ENCODE results near the gene EFCAB10. TPM values are rescaled to one million over a fixed set of nuclear protein-coding genes. Genes with fewer than 3 reads are reported as not detected.

Gene EFCAB10
- total and polyA plus RNA-seq, 2 of the 13 experiments (the other 11 are each of a cell fraction or from before 2014, with no cell fraction given): 0.40 TPM; not detected in 1

DNA sequence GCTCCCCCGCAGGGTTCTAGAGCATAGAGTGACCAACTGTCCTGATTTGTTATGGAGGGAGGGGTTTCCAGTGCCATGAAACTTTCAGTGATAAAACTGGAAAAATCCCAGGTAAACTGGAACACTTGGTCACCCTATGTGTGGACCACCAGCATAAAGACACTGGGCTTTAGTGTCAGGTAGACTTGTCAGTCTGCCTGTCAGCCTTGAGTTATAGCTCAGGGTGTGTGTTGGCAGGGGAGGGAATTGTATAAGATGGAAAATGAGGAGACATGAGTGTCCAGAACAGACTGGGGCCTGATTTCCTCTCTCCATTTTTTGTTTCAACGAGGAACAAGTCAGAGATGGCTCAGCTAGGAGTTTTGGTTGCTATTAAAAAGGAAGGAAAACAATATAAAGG lies 10.2 kb upstream of the EFCAB10 start:
- CTCF ChIA-PET (ENCODE audit: low intra/inter-chr PET ratio, low total read pairs): no interaction called here
- Histone ChIP-seq H3K79me2 (ENCODE audit: insufficient read depth, low read length) (no peaks in the 10 kb centered on the region), H3K4me3 (replicated peaks in 1 of 3; ENCODE audit: insufficient read depth in 1 of 3, low read depth in 2 of 3, low read length in 3 of 3) (no peak overlapping the region), H3K4me2 (ENCODE audit: low read depth, low read length) (no peak overlapping the region), H2AFZ (ENCODE audit: low read length) (no peak overlapping the region), H3K36me3 (replicated peaks in 1 of 2; ENCODE audit: control insufficient read depth in 1 of 2, insufficient read depth in 2 of 2, low read length in 2 of 2) (no peaks in the 10 kb centered on the region), H3K27me3 (ENCODE audit: control insufficient read depth in 1 of 2, insufficient read depth in 2 of 2, low read length in 2 of 2) (no peaks in the 10 kb centered on the region; a peak in 1 of 5 replicates), H3K27ac (ENCODE audit: extremely low read length, insufficient read depth, low read length) (no peak overlapping the region), H3K9ac (ENCODE audit: insufficient read depth, low read depth, low read length) (no peak overlapping the region), H4K20me1 (ENCODE audit: insufficient read depth, low read length) (no peaks in the 10 kb centered on the region), H3K4me1 (ENCODE audit: insufficient read depth, low read length) (peaks cover 9% of the 10 kb centered on the region), H3K9me3 (ENCODE audit: low read length) (no peaks in the 10 kb centered on the region)
- no peak for ATAC-seq
- POLR2A ChIA-PET: no interaction called here
- TF ChIP-seq PLRG1 (conservative IDR thresholded peaks at IDR 0.05) (no peak), TARDBP (CRISPR knock-in tag; IDR thresholded peaks at IDR 0.05) (no peak), KLF15 (CRISPR knock-in tag; IDR thresholded peaks at IDR 0.05; ENCODE audit: borderline replicate concordance) (no peak), E2F5 (CRISPR knock-in tag; conservative IDR thresholded peaks at IDR 0.05) (no peak), ZMYM2 (CRISPR knock-in tag; IDR thresholded peaks at IDR 0.05) (no peak), ZNF746 (CRISPR knock-in tag; IDR thresholded peaks at IDR 0.05) (no peak), JUND (CRISPR knock-in tag; IDR thresholded peaks at IDR 0.05) (no peak), MAF1 (CRISPR knock-in tag; IDR thresholded peaks at IDR 0.05; ENCODE audit: borderline replicate concordance) (no peak), TFE3 (CRISPR knock-in tag; IDR thresholded peaks at IDR 0.05) (no peak), ZNF251 (CRISPR knock-in tag; IDR thresholded peaks at IDR 0.05) (no peak), POLR2A (IDR thresholded peaks at IDR 0.05; ENCODE audit: insufficient read depth in 1 of 2, low read depth in 2 of 2, low read length in 2 of 2) (no peak), ETV6 (CRISPR knock-in tag; conservative IDR thresholded peaks at IDR 0.05) (no peak), ETV5 (CRISPR knock-in tag; IDR thresholded peaks at IDR 0.05; ENCODE audit: borderline replicate concordance) (no peak), ZNF773 (CRISPR knock-in tag; IDR thresholded peaks at IDR 0.05; ENCODE audit: borderline replicate concordance) (no peak), NFKB2 (CRISPR knock-in tag; IDR thresholded peaks at IDR 0.05; ENCODE audit: borderline replicate concordance) (no peak)
- TF ChIP-seq, protein P1, sequence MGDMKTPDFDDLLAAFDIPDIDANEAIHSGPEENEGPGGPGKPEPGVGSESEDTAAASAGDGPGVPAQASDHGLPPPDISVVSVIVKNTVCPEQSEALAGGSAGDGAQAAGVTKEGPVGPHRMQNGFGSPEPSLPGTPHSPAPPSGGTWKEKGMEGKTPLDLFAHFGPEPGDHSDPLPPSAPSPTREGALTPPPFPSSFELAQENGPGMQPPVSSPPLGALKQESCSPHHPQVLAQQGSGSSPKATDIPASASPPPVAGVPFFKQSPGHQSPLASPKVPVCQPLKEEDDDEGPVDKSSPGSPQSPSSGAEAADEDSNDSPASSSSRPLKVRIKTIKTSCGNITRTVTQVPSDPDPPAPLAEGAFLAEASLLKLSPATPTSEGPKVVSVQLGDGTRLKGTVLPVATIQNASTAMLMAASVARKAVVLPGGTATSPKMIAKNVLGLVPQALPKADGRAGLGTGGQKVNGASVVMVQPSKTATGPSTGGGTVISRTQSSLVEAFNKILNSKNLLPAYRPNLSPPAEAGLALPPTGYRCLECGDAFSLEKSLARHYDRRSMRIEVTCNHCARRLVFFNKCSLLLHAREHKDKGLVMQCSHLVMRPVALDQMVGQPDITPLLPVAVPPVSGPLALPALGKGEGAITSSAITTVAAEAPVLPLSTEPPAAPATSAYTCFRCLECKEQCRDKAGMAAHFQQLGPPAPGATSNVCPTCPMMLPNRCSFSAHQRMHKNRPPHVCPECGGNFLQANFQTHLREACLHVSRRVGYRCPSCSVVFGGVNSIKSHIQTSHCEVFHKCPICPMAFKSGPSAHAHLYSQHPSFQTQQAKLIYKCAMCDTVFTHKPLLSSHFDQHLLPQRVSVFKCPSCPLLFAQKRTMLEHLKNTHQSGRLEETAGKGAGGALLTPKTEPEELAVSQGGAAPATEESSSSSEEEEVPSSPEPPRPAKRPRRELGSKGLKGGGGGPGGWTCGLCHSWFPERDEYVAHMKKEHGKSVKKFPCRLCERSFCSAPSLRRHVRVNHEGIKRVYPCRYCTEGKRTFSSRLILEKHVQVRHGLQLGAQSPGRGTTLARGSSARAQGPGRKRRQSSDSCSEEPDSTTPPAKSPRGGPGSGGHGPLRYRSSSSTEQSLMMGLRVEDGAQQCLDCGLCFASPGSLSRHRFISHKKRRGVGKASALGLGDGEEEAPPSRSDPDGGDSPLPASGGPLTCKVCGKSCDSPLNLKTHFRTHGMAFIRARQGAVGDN (CRISPR knock-in tag; IDR thresholded peaks at IDR 0.05): no peak
- no peak for DNase-seq (ENCODE audit: low spot score)
- FAIRE-seq: no peak
- BruUV-seq (replicated peaks): no TSS peak
- in situ Hi-C loops (cut with HindIII; ENCODE audit: extremely low pct_ligation_motif_present, low pct_unique_long_range_greater_than_20kb) (no loop called here), intact Hi-C loops (cut with micrococcal nuclease; ENCODE audit: unreplicated experiment) (no loop called here)
- WGBS (ENCODE audit: low lambda C conversion rate): 47% methylated on average over 2 of the region's 2 CpGs
